K562 (cell line): ENCODE data around the gene LHX5. TPM values are rescaled to one million over a fixed set of nuclear protein-coding genes. Genes with fewer than 3 reads are reported as not detected.
A peak's percentile ranks its signal among the peaks of the same experiment; 100 is the strongest.

Experiments used
- ATAC-seq: fragments of 200-7000 bp; cut with Tn5 transposase; 3 replicates; pipeline ENCODE4 v1.9.1; 2020; ENCODE audit warnings: moderate library complexity
- BruUV-seq: library from RNA; stranded (reverse); fragments of 400-500 nt; replicated peaks from 2 replicates; lab custom pipeline; 2021; lab: Mats Ljungman, UMichigan
- CTCF ChIA-PET: fragments of 300-600 bp; formaldehyde crosslinking; extraction: SDS; loops from one replicate; lab custom pipeline; 2021; ENCODE audit warnings: low intra/inter-chr PET ratio; lab: Yijun Ruan, JAX
- POLR2A ChIA-PET: fragments of 300-600, 350-650 bp; sonication (Branson Sonifier 250); formaldehyde crosslinking; extraction: SDS; loops from one replicate; lab custom pipeline; 2021; ENCODE audit warnings: antibody characterized with exemption, inconsistent platforms; lab: Yijun Ruan, JAX
- DNase-seq, 4 experiments: peaks; one replicate each; pipeline versions ENCODE4 v3.0.0 to v3.0.0-alpha.2; 2011 to 2018; ENCODE audit warnings: low spot score in 3 of 4, mixed read lengths in 3 of 4; ENCODE audit errors: extremely low read depth in 1 of 4
- FAIRE-seq: peaks from 2 replicates; lab custom pipeline; 2011; peaks lifted over from hg19 to GRCh38; lab: Jason Lieb, UNC
- H2AFZ ChIP-seq: 2 replicates; pipeline ENCODE4 v1.6.0; 2011; ENCODE audit warnings: low read depth, low read length, control low read depth, inconsistent platforms
- H3K27ac ChIP-seq: fragments of 200-600 bp; 3 replicates; pipeline ENCODE4 v1.8.0; 2011; ENCODE audit warnings: low read depth, mild to moderate bottlenecking, control low read depth, inconsistent platforms, low read length, moderate library complexity, mixed read lengths; ENCODE audit errors: extremely low read depth
- H3K27me3 ChIP-seq, 2 experiments: fragments of 300-600 bp in 1 of 2; 2 replicates in 1 of 2; 3 replicates in 1 of 2; pipeline versions ENCODE4 v1.6.0 to v1.8.0; 2011; ENCODE audit warnings: inconsistent platforms in 2 of 2, low read length in 2 of 2, mild to moderate bottlenecking in 1 of 2, mixed read lengths in 1 of 2, moderate library complexity in 1 of 2; ENCODE audit not compliant: control insufficient read depth in 2 of 2, insufficient read depth in 2 of 2
- H3K36me3 ChIP-seq: fragments of 300-600 bp; 3 replicates; pipeline ENCODE4 v1.8.0; 2011; ENCODE audit warnings: mild to moderate bottlenecking, low read length, inconsistent platforms; ENCODE audit not compliant: control insufficient read depth, insufficient read depth
- H3K4me1 ChIP-seq, 2 experiments: fragments of 200-600 bp in 1 of 2; replicated peaks in 1 of 2; 2 replicates in 1 of 2; 3 replicates in 1 of 2; pipeline versions ENCODE4 v1.5.1 to v1.8.0; 2011; ENCODE audit warnings: inconsistent platforms in 2 of 2, low read length in 2 of 2, mild to moderate bottlenecking in 1 of 2, mixed read lengths in 1 of 2, moderate library complexity in 1 of 2; ENCODE audit not compliant: control insufficient read depth in 2 of 2, insufficient read depth in 2 of 2
- H3K4me2 ChIP-seq: 2 replicates; pipeline ENCODE4 v1.6.1; 2011; ENCODE audit warnings: low read length, control low read depth, inconsistent platforms, mixed read lengths; ENCODE audit not compliant: insufficient read depth
- H3K4me3 ChIP-seq: fragments of 200-600 bp; sonication (generic), shearing (Covaris generic); 2 replicates; pipeline ENCODE4 v1.5.1; 2016; ENCODE audit warnings: control low read depth, inconsistent platforms
- H3K79me2 ChIP-seq: fragments of 200-600 bp; 3 replicates; pipeline ENCODE4 v1.8.0; 2011; ENCODE audit warnings: low read length, inconsistent platforms; ENCODE audit not compliant: control insufficient read depth, insufficient read depth
- H3K9ac ChIP-seq, 2 experiments: 2 replicates each; pipeline versions ENCODE4 v1.6.0 to v1.6.1; 2011; ENCODE audit warnings: low read depth in 2 of 2, low read length in 2 of 2, control low read depth in 1 of 2, inconsistent platforms in 1 of 2, mild to moderate bottlenecking in 1 of 2, mixed read lengths in 1 of 2; ENCODE audit not compliant: insufficient read depth in 1 of 2
- H3K9me1 ChIP-seq: one replicate; pipeline ENCODE4 v1.6.0; 2011; ENCODE audit warnings: inconsistent platforms, mild to moderate bottlenecking, low read length, moderate library complexity; ENCODE audit not compliant: control insufficient read depth, insufficient read depth
- H3K9me3 ChIP-seq: replicated peaks from 2 replicates; pipeline ENCODE4 v1.5.1; 2011; ENCODE audit warnings: low read depth, low read length, inconsistent platforms; ENCODE audit not compliant: control insufficient read depth, insufficient read depth
- H4K20me1 ChIP-seq: replicated peaks from 2 replicates; pipeline ENCODE4 v1.6.1; 2011; ENCODE audit warnings: low read length, inconsistent platforms, mixed read lengths; ENCODE audit not compliant: control insufficient read depth, insufficient read depth
- HLTF ChIP-seq: fragments of 450-650 bp; IDR thresholded peaks from 2 replicates; pipeline ENCODE4 v1.6.1; 2016
- NFIX ChIP-seq: fragments of 250-450 bp; sonication (Bioruptor Pico); IDR thresholded peaks from 2 replicates; pipeline ENCODE4 v1.4.0; 2020; ENCODE audit warnings: low read depth, mild to moderate bottlenecking, moderate library complexity
- RB1 ChIP-seq: fragments of 450-650 bp; IDR thresholded peaks from 2 replicates; pipeline ENCODE4 v1.6.1; 2017; ENCODE audit warnings: low read depth, mild to moderate bottlenecking
- SRF ChIP-seq, 2 experiments: fragments of 250-450, 450-650 bp in 1 of 2; sonication (Bioruptor Pico) in 1 of 2; sonication (generic) in 1 of 2; formaldehyde crosslinking; IDR thresholded peaks; 2 replicates each; pipeline versions ENCODE4 v1.5.0 to v1.5.1; 2020 to 2022; ENCODE audit warnings: mild to moderate bottlenecking in 1 of 2, missing genetic modification reagents in 1 of 2
- ZNF12 ChIP-seq: sonication (generic); formaldehyde crosslinking; IDR thresholded peaks from 2 replicates; pipeline ENCODE4 v1.4.0; 2020; ENCODE audit warnings: mild to moderate bottlenecking, missing genetic modification reagents
- ZNF583 ChIP-seq: fragments of 250-450 bp; sonication (Bioruptor Pico); IDR thresholded peaks from 2 replicates; pipeline ENCODE4 v1.4.0; 2020
- ZNF766 ChIP-seq: fragments of 200-800 bp; sonication (Bioruptor generic); conservative IDR thresholded peaks from 2 replicates; pipeline ENCODE4 v1.6.1; 2016; ENCODE audit warnings: missing genetic modification characterization, missing compliant biosample characterization
- WGBS: fragments of 100-300 bp; shearing (Covaris generic); methylation state at CpG from one replicate; pipeline ENCODE4 v1.1.6; 2016; ENCODE audit warnings: low coverage, mixed read lengths; ENCODE audit not compliant: insufficient coverage; ENCODE audit errors: missing lambda C conversion rate; 5-methylcytosine and 5-hydroxymethylcytosine counted together
- in situ Hi-C: fragments of 300-500 bp; cut with MboI; formaldehyde crosslinking; loops from 4 replicates; pipeline ENCODE4 v1.15.0; 2018; ENCODE audit warnings: inconsistent platforms, mixed read lengths
- intact Hi-C: fragments of 100-400 bp; cut with micrococcal nuclease; formaldehyde crosslinking; loops from 2 replicates; pipeline ENCODE4 v1.14.2; 2022
- polyA plus RNA-seq, 8 experiments: library from polyadenylated mRNA; depleted of rRNA in 4 of 8; stranded (reverse) in 5 of 8; unstranded in 3 of 8; fragments of >200 nt; fragmentation: Nextera tagmentation in 2 of 8; fragmentation: Illumina TruSeq in 1 of 8; extraction: Ambion mirVana in 2 of 8; extraction: Trizol in 1 of 8; gene quantifications; 2 replicates each; pipeline versions ENCODE4 v1.2.1 to v1.2.3, GENCODE V29; 2011 to 2014; ENCODE audit warnings: inconsistent platforms in 1 of 8, missing spikeins in 1 of 8
- total RNA-seq, 7 experiments: library from RNA; depleted of rRNA in 6 of 7; stranded (reverse); fragments of >200 nt in 6 of 7; fragmentation: Illumina TruSeq in 2 of 7; extraction: Trizol in 2 of 7; gene quantifications; 2 replicates each; pipeline versions ENCODE4 v1.2.1 to v1.2.3, GENCODE V29; 2011 to 2021; ENCODE audit warnings: low replicate concordance in 1 of 7
- TF ChIP-seq, protein P1 (sequence below): fragments of 250-450 bp; sonication (Bioruptor Pico); IDR thresholded peaks from 2 replicates; pipeline ENCODE4 v1.8.0; 2021; ENCODE audit warnings: moderate library complexity, mild to moderate bottlenecking, inconsistent platforms

LHX5 gene
- total and polyA plus RNA-seq, 9 of the 15 experiments (the other 6 are each of a cell fraction or from before 2014, with no cell fraction given): 0.04 to 0.17 (median 0.05) TPM; not detected in 6

DNA sequence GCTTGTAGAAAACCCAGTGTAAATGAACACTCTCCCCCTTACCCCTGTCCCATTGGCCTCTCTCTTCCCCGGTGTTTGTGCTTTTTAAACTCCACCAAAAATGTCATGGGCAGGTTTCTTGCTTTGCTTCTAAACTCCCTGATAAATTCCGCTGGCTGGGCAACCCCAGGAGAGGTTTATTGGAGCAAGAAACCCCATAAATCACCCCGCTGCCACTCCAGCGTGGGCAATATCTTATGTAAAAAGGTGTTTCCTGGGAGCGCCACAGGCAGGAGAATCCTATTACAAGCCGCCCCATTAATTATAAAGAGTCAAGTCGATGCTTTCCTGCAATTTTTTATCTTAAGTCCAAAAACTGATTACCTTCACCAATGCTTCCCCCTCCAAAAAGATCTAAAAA lies 22.8 kb downstream of the LHX5 start:
- H4K20me1 ChIP-seq: no peaks in the 10 kb centered on the region
- no peaks in the 10 kb centered on the region for H3K4me1 ChIP-seq
- H3K4me3 ChIP-seq: no peak overlapping the region
- H3K9me1 ChIP-seq: no peaks in the 10 kb centered on the region
- no TSS peak for BruUV-seq
- whole genome bisulfite sequencing: 11% methylated on average over 6 of the region's 7 CpGs
- H2AFZ ChIP-seq: no peak overlapping the region
- H3K9ac ChIP-seq: no peak overlapping the region
- DNase-seq: no peak
- FAIRE-seq: no peak
- H3K36me3 ChIP-seq: no peaks in the 10 kb centered on the region
- no peaks in the 10 kb centered on the region for H3K27me3 ChIP-seq
- in situ Hi-C loops (no loop called here), intact Hi-C loops (no loop called here)
- TF ChIP-seq ZNF766 (CRISPR knock-in tag): peak; percentile 50; the same call in 1 of the 2 replicates
- TF ChIP-seq NFIX: no peak
- no peak for TF ChIP-seq SRF (CRISPR knock-in tag; IDR thresholded peaks at IDR 0.05)
- no peak overlapping the region for H3K27ac ChIP-seq
- POLR2A ChIA-PET: no interaction called here
- ATAC-seq: no peak
- H3K4me2 ChIP-seq: no peak overlapping the region
- H3K79me2 ChIP-seq: no peaks in the 10 kb centered on the region
- H3K9me3 ChIP-seq: no peaks in the 10 kb centered on the region; the same call in 1 of the 2 replicates
- CTCF ChIA-PET: no interaction called here

DNA sequence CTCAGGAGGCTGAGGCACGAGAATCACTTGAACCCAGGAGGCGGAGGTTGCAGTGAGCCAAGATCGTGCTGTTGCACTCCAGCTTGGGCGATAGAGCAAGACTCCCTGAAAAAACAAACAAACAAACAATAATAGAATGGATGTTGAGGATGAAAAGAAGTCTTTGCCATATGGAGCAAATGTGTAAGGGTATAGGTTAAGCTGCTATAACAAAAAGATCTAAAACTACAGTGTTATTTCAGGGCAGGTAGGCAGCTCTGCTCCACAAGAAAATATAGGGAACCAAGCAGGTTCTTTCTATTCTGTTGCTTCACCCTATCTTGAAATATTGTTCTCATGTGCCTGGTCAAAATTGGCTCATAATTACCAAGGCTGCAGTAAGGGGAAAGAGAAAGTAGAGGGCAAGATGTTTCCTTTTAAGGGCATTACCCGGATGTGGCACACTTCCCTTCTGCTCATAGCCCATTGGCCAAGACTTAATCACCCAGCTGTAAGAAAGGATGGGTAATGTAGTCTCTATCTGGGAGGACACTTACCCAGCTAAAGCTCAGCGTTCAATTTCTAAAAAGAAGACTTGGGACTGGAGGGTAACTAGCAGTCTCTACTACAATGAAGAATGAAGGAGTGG lies 26.0 kb downstream of the LHX5 start:
- no peak overlapping the region for H3K9ac ChIP-seq
- no peak overlapping the region for H3K4me3 ChIP-seq
- in situ Hi-C loops: no loop called here
- H4K20me1 ChIP-seq: no peaks in the 10 kb centered on the region
- DNase-seq (no peak), FAIRE-seq (no peak), ATAC-seq (no peak)
- TF ChIP-seq ZNF12 (CRISPR knock-in tag) (peak; percentile 91), ZNF583 (no peak), RB1 (no peak), HLTF (no peak)
- TF ChIP-seq, protein P1, sequence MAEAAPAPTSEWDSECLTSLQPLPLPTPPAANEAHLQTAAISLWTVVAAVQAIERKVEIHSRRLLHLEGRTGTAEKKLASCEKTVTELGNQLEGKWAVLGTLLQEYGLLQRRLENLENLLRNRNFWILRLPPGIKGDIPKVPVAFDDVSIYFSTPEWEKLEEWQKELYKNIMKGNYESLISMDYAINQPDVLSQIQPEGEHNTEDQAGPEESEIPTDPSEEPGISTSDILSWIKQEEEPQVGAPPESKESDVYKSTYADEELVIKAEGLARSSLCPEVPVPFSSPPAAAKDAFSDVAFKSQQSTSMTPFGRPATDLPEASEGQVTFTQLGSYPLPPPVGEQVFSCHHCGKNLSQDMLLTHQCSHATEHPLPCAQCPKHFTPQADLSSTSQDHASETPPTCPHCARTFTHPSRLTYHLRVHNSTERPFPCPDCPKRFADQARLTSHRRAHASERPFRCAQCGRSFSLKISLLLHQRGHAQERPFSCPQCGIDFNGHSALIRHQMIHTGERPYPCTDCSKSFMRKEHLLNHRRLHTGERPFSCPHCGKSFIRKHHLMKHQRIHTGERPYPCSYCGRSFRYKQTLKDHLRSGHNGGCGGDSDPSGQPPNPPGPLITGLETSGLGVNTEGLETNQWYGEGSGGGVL (CRISPR knock-in tag): no peak
- intact Hi-C loops: no loop called here
- WGBS: 0% methylated on average over 6 of the region's 6 CpGs
- H3K36me3 ChIP-seq: no peaks in the 10 kb centered on the region
- H3K79me2 ChIP-seq: no peaks in the 10 kb centered on the region
- H3K27me3 ChIP-seq: peaks cover 0 to 8% of the 10 kb centered on the region in 2 experiments; a peak in 2 of 5 replicates
- no peaks in the 10 kb centered on the region; the same call in 1 of the 2 replicates for H3K9me3 ChIP-seq
- ChIA-PET POLR2A (interaction anchor here (0.6 kb wide), 1 partner anchor 313 kb away, joined by 3 read pairs; no protein-coding TSS in a partner anchor), CTCF (no interaction called here)
- BruUV-seq: no TSS peak
- no peak overlapping the region for H3K27ac ChIP-seq
- no peaks in the 10 kb centered on the region for H3K9me1 ChIP-seq
- no peak overlapping the region for H3K4me2 ChIP-seq
- H2AFZ ChIP-seq: no peak overlapping the region
- peaks cover 5% of the 10 kb centered on the region in 2 experiments; a peak in 3 of 5 replicates for H3K4me1 ChIP-seq
